Ecto neural progenitor cell (in vitro differentiated cells): ENCODE measurements around the gene ATP6V1F.

ENCODE experiments used
- DNase-seq: peaks from one replicate; pipeline ENCODE4 v3.0.0-alpha.2; 2018; ENCODE audit warnings: low spot score

ATP6V1F gene

GRCh38 chr7:128884561-128885369 is 22.1 kb downstream of the ATP6V1F start:
- DNase-seq: no peak

GRCh38 chr7:128885370-128886187 is 22.9 kb downstream of the ATP6V1F start:
- DNase-seq: no peak

- DNase-seq: peak; percentile 49
These were observed 23.9 kb downstream of the ATP6V1F start for GRCh38 chr7:128886391-128887168.

GRCh38 chr7:128887169-128888038 is 24.7 kb downstream of the ATP6V1F start:
- no peak for DNase-seq

GRCh38 chr7:128888039-128888755 is 25.5 kb downstream of the ATP6V1F start:
- no peak for DNase-seq

- peak; percentile 46 for DNase-seq
These were observed 26.1 kb downstream of the ATP6V1F start for GRCh38 chr7:128888756-128889095.

GRCh38 chr7:128889121-128889520 is 26.5 kb downstream of the ATP6V1F start:
- DNase-seq: peak; percentile 49

GRCh38 chr7:128890306-128891109 is 27.9 kb downstream of the ATP6V1F start:
- peak; percentile 80 for DNase-seq

GRCh38 chr7:128891110-128891941 is 28.7 kb downstream of the ATP6V1F start:
- DNase-seq: no peak

- no peak for DNase-seq
These were observed 29.2 kb downstream of the ATP6V1F start for GRCh38 chr7:128891942-128892269.

GRCh38 chr7:128892521-128893250 is 30.0 kb downstream of the ATP6V1F start:
- no peak for DNase-seq

GRCh38 chr7:128893251-128894100 is 30.8 kb downstream of the ATP6V1F start:
- DNase-seq: no peak

GRCh38 chr7:128894101-128894440 is 31.4 kb downstream of the ATP6V1F start:
- peak; percentile 41 for DNase-seq

- no peak for DNase-seq
These were observed 32.7 kb downstream of the ATP6V1F start for GRCh38 chr7:128895320-128895719.

GRCh38 chr7:128899392-128899791 is 36.7 kb downstream of the ATP6V1F start:
- DNase-seq: no peak

GRCh38 chr7:128900237-128900636 is 37.6 kb downstream of the ATP6V1F start:
- DNase-seq: no peak

GRCh38 chr7:128902761-128903585 is 40.3 kb downstream of the ATP6V1F start:
- no peak for DNase-seq
